NB4 (cell line): ENCODE results near the gene ADAMTS13.

Experiments
- CTCF ChIP-seq: IDR thresholded peaks from one replicate; pipeline ENCODE4 v1.5.1; 2012; ENCODE audit warnings: low read depth, low read length
- POLR2A ChIP-seq: IDR thresholded peaks from 2 replicates; pipeline ENCODE4 v1.6.1; 2011; ENCODE audit warnings: mild to moderate bottlenecking; ENCODE audit not compliant: insufficient read length; ENCODE audit errors: extremely low read depth

DNA sequence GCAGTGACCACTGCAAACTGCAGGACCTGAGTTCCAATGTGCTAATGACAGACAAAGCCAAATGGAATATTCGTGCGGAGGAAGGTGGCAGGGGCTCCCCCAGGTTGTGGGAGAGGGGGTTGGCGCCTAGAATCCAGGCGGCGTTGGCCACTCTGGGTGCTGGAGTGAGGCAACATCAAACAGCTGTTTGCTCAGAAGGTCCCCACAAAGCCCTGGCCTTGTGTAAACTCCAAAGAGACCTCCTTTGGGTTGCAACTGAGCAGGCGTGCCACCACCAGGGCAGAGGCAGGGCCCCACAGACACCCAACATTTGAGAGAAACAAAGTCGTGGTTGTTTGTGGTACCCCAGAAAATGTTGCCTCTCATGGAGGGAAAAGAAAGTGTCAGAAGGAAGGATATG, 31.5 kb upstream of the ADAMTS13 start:
- TF ChIP-seq CTCF: no peak
- no peak for TF ChIP-seq POLR2A
